Retina (tissue), 1 donor: ENCODE data around the gene MCUB.
"Not testable (repeated sequence)": the region's sequence is repeated elsewhere in the genome, so short reads cannot be mapped to it uniquely, and the experiment has no call there.

ENCODE experiments used
- DNase-seq: peaks from one replicate; pipeline ENCODE4 v3.0.0-alpha.2; 2016

MCUB gene

GRCh38 chr4:109631532-109632108 is 71.6 kb downstream of the MCUB start:
- DNase-seq: peak; percentile 3

GRCh38 chr4:109640644-109641043 is 80.6 kb downstream of the MCUB start:
- no peak for DNase-seq

GRCh38 chr4:109645874-109646710 is 86.0 kb downstream of the MCUB start:
- no peak for DNase-seq

- DNase-seq: no peak
Measured at GRCh38 chr4:109648266-109648996, 88.4 kb downstream of the MCUB start.

GRCh38 chr4:109648997-109649575 is 89.0 kb downstream of the MCUB start:
- no peak for DNase-seq

GRCh38 chr4:109649872-109650271 is 89.8 kb downstream of the MCUB start:
- no peak for DNase-seq

GRCh38 chr4:109655396-109655795 is 95.3 kb downstream of the MCUB start:
- no peak for DNase-seq

GRCh38 chr4:109657854-109658418 is 97.9 kb downstream of the MCUB start:
- DNase-seq: no peak

GRCh38 chr4:109658871-109659410 is 98.9 kb downstream of the MCUB start:
- DNase-seq: no peak

- DNase-seq: no peak
Measured at GRCh38 chr4:109662116-109662515, 102.1 kb downstream of the MCUB start.

GRCh38 chr4:109662771-109663170 is 102.7 kb downstream of the MCUB start:
- no peak for DNase-seq

- DNase-seq: no peak
Measured at GRCh38 chr4:109665783-109666485, 105.9 kb downstream of the MCUB start.

- no peak for DNase-seq
Measured at GRCh38 chr4:109671350-109671749, 111.3 kb downstream of the MCUB start.

GRCh38 chr4:109672169-109672930 is 112.3 kb downstream of the MCUB start:
- no peak for DNase-seq

GRCh38 chr4:109673303-109673702 is 113.3 kb downstream of the MCUB start:
- no peak for DNase-seq

GRCh38 chr4:109675181-109675580 is 115.1 kb downstream of the MCUB start:
- DNase-seq: no peak

- no peak for DNase-seq
Measured at GRCh38 chr4:109675843-109676242, 115.8 kb downstream of the MCUB start.

GRCh38 chr4:109676886-109677285 is 116.8 kb downstream of the MCUB start:
- no peak for DNase-seq

- DNase-seq: not testable (repeated sequence)
Measured at GRCh38 chr4:109678472-109678871, 118.4 kb downstream of the MCUB start.

- DNase-seq: not testable (repeated sequence)
Measured at GRCh38 chr4:109678925-109679324, 118.9 kb downstream of the MCUB start.

GRCh38 chr4:109682875-109683274 is 122.8 kb downstream of the MCUB start:
- DNase-seq: no peak
